AG09309 (cell line): ENCODE data around the gene ABTB2.
A peak's percentile ranks its signal among the peaks of the same experiment; 100 is the strongest.

Experiments
- DNase-seq: peaks from one replicate; pipeline ENCODE4 v3.0.0-alpha.2; 2010; ENCODE audit warnings: low read depth
- H3K4me3 ChIP-seq: 2 replicates; pipeline ENCODE4 v1.5.1; 2011; ENCODE audit warnings: mild to moderate bottlenecking, low read depth, low read length, moderate library complexity; ENCODE audit not compliant: control insufficient read depth
- TF ChIP-seq, protein P1 (sequence below): IDR thresholded peaks from 2 replicates; pipeline ENCODE4 v1.5.1; 2011; ENCODE audit warnings: mild to moderate bottlenecking, low read depth, low read length, inconsistent platforms; ENCODE audit not compliant: insufficient read depth, control insufficient read depth; ENCODE audit errors: missing control alignments

Gene ABTB2

DNA sequence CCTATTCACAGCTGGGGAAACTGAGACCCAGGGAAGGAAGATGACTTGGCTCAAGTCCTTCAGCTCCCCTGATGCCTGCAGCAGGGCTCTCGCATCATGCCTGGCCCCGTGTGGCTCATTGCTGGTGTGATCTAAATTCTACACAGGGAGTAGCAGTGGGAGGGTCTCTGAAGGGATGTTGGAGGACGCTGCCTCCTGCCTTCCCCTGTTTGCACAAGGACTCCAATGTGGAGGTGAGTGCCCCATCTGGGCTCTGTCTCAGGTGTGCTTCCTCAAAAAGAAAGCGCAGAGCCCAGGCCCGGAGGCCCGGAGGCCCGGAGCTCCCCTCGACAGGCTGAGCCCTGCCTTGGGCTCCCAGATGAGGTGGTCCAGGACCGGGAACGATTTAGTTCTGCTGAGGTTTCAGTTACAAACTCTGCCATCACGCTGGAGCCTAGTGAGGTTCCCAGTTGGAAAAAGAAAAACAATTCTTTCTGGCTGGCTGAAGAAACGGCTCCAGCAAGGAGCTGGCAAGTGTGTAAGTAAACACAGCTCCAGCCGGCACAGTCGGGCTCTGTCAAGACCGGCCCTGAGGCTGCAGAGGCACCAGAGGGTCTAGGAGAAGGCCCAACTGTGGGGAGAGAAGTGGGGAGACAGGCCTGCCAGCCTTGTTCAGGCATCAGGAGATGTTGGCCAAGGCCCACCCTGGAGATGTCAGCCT lies 202.6 kb downstream of the ABTB2 start:
- H3K4me3 ChIP-seq: no peak overlapping the region
- TF ChIP-seq, protein P1, sequence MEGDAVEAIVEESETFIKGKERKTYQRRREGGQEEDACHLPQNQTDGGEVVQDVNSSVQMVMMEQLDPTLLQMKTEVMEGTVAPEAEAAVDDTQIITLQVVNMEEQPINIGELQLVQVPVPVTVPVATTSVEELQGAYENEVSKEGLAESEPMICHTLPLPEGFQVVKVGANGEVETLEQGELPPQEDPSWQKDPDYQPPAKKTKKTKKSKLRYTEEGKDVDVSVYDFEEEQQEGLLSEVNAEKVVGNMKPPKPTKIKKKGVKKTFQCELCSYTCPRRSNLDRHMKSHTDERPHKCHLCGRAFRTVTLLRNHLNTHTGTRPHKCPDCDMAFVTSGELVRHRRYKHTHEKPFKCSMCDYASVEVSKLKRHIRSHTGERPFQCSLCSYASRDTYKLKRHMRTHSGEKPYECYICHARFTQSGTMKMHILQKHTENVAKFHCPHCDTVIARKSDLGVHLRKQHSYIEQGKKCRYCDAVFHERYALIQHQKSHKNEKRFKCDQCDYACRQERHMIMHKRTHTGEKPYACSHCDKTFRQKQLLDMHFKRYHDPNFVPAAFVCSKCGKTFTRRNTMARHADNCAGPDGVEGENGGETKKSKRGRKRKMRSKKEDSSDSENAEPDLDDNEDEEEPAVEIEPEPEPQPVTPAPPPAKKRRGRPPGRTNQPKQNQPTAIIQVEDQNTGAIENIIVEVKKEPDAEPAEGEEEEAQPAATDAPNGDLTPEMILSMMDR: no peak
- no peak for DNase-seq

DNA sequence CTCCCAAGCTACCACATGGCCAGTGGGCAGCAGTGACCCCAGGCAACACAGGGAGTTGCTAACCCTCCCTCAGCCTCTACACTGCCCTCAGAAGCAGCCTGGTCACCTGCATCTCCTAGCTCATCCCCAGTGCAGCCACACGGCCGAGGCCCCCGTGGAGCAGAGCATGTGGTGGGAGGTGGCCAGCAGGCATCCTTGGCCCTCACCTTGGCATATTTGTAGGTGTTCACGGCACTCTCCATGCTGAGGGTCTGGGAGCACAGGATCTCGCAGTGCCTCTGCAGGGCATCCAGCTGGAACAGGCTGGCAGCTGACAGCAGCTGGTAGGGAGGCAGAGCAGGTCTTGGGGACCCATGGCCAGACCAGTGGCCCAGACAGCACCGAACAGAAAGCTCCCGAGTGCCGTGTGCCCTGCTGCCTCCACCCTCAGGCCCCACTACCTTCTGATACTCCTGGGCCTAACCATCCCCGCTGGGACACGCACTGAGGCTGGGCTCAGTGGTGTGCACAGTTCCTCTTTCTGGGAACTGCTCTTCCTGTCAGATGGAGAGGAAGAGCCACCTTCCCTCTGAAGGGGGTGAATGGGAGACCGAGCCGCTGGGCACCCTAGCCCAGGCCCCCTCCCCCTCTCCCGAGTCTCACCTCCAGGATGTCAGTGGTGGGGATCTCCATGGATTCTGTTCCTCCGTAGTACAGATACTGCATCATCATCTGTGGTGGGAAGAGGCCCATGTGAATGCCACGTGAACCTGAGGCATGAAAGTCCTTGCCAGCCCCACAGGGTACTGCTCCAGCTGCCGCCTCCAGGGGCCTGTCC lies 203.5 kb downstream of the ABTB2 start:
- TF ChIP-seq, protein P1: no peak
- H3K4me3 ChIP-seq: no peak overlapping the region
- DNase-seq: no peak

DNA sequence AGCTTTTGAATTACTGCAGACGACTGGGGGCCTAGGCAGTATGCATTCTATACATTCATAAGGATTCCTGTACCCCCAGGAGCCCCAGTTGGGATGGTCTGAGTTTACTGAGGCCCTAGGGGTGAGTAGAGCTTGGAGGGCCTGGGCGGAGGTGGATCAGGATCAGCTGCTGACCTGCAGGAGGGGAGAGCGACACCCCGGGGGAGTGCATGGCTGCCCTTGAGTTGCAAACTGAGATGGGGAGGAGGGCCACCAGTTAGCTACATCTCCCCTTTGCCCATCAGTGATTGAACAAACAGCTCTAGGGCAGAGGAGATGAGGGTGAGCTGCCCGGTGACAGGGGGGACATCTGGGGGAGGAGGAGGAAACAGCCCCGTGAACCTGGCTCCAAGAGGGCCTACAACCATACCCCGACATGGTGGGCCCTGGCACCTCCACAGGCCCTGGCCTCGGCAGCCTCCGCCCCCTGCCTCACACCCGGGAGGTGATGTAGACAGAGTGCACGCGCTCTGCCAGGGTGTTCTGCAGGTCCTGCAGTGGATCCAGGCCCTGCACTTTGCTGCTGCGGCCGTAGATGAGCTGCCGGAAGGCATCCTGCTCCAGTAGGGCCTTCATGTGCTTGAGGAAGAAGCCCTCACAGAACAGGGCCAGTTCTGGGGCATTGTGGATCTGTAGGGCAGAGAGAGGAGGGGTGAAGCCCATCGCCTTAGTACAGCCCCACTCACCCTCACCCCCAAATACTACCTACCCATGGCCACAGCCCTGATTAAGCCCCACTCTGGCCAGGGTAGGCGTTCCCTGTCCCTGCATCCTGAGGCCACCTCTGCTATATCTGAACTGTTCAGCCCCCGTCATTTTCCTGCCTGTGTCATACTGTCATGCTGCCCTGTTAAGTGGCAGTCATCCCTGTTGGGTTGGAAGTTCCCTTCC lies 205.6 kb downstream of the ABTB2 start:
- no peak overlapping the region for H3K4me3 ChIP-seq
- no peak for DNase-seq
- TF ChIP-seq, protein P1: no peak

DNA sequence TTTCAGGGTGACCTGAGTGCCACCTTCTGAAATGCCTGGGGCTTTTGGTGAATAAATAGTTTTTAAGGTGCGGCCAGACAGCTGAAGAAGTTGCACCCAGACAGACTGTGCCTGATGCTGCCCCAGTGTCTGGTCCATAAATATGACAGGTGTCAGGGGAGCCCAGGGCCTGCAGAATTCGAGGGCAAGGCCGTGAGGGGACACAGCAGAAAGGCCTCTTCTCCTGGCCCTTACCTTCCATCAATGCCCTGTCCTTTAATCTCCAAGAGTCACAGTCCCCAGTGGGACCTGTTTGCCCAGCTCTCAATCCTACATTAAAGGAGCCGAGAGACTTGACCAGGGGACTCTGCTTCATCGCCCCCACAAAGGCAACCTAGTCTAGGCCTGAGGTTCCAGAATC lies 206.6 kb downstream of the ABTB2 start:
- TF ChIP-seq, protein P1: no peak
- H3K4me3 ChIP-seq: no peak overlapping the region
- DNase-seq: no peak

DNA sequence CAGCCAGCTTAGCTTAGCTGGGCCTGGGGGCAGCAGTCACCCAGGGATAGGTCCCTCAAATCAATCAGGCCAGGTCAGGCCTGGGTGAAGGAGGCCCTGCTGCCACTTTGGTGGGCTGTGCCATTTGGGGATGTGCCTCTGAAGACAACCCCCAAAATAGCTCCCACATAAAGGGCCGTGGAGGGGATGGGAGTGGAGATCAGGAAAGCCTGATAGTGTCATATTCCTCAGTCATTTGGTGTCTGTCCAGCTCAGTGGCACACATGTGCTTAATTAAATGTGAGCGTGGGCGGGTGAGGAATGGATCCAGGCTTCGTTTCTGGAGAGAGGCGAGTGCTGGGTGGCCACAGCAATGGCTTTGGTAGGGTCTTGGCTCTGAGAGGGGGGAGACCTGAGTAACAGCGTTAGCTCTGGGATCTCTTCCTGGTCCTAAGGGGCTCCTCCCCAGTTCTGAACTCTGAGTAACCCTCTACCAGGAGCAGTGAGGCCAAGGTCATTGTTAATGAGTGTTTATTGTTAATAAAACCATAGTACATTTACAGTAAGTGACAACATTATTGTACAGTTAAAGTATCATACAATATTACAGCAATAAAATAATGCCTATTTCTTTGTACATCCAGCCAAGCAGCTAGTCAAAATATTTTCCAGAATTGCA lies 207.2 kb downstream of the ABTB2 start:
- no peak for DNase-seq
- TF ChIP-seq, protein P1: no peak
- H3K4me3 ChIP-seq: no peak overlapping the region

DNA sequence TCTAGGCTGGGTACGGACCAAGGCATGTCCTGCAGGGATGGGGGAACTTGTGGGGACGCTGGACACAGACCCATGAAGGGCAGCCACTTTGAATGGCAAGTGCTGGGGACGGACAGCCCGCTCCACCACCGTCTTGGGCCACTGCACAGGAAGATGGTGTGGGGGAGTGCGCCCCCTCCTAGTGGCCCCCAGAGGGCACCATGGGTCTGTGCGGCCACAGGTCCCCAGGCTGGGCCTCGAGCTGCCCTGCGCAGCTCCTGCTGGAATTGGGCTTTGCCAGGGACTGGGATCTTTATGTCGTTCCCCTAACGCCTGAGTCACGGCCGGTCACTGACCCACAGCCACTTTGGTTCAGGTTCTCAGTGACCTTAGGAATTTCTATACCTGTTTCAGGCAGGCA lies 208.0 kb downstream of the ABTB2 start:
- TF ChIP-seq, protein P1: peak; percentile 56
- no peak overlapping the region for H3K4me3 ChIP-seq
- DNase-seq: no peak
